NCI-H82 treated with DMSO at 0.1 percent for 48 hours (cell line): ENCODE data around the gene IL36A.

Experiments used
- DNase-seq: peaks from one replicate; lab custom pipeline; 2025; ENCODE audit not compliant: unreplicated experiment; lab: John Stamatoyannopoulos, UW

Gene IL36A

GRCh38 chr2:113046465-113046864, 41.2 kb downstream of the IL36A start:
- DNase-seq = no peak

GRCh38 chr2:113050921-113051895, 45.9 kb downstream of the IL36A start:
- no peak for DNase-seq

GRCh38 chr2:113052396-113052917, 47.2 kb downstream of the IL36A start, which contains the start of gene IL36B:
IL36B (minus strand) TSS chr2:113052867.
- DNase-seq = no peak

GRCh38 chr2:113053666-113054065, 48.4 kb downstream of the IL36A start:
- DNase-seq = no peak

- no peak for DNase-seq
Observed at GRCh38 chr2:113054066-113054465, 48.8 kb downstream of the IL36A start.

GRCh38 chr2:113056521-113056920, 51.3 kb downstream of the IL36A start:
- no peak for DNase-seq

GRCh38 chr2:113057117-113057516, 51.9 kb downstream of the IL36A start:
- no peak for DNase-seq
